Endothelial cell of umbilical vein (primary cell): ENCODE measurements around the gene ZNF423. TPM values are rescaled to one million over a fixed set of nuclear protein-coding genes. Genes with fewer than 3 reads are reported as not detected.

Source experiments
- BruUV-seq: library from RNA; stranded (reverse); fragments of 400-500 nt; replicated peaks from 2 replicates; lab custom pipeline; 2021; lab: Mats Ljungman, UMichigan
- CTCF ChIA-PET: fragments of 300-600, 350-600 bp; sonication (Branson Sonifier 250); formaldehyde crosslinking; loops from one replicate; lab custom pipeline; 2021; ENCODE audit warnings: antibody characterized with exemption, inconsistent platforms; lab: Charles Lee
- POLR2A ChIA-PET: fragments of 300-600, 350-600 bp; sonication (Branson Sonifier 250); formaldehyde crosslinking; loops from one replicate; lab custom pipeline; 2021; ENCODE audit warnings: antibody characterized with exemption, inconsistent platforms; lab: Charles Lee
- DNase-seq: peaks from one replicate; pipeline ENCODE4 v3.0.0-alpha.2; 2011; ENCODE audit warnings: low read depth, low spot score
- FAIRE-seq: peaks from 2 replicates; lab custom pipeline; 2011; peaks lifted over from hg19 to GRCh38; lab: Jason Lieb, UNC
- H2AFZ ChIP-seq: 2 replicates; pipeline ENCODE4 v1.6.0; 2012; ENCODE audit warnings: low read depth, low read length, control low read depth, inconsistent platforms
- H3K27ac ChIP-seq: 2 replicates; pipeline ENCODE4 v1.5.1; 2011; ENCODE audit warnings: low read depth, mild to moderate bottlenecking, control low read depth, low read length, moderate library complexity; ENCODE audit not compliant: insufficient read depth
- H3K27me3 ChIP-seq, 2 experiments: 2 replicates each; pipeline versions ENCODE4 v1.6.0 to v1.6.1; 2011; ENCODE audit warnings: low read length in 2 of 2, mixed read lengths in 1 of 2; ENCODE audit not compliant: control insufficient read depth in 2 of 2, insufficient read depth in 2 of 2
- H3K36me3 ChIP-seq, 2 experiments: 2 replicates in 1 of 2; 3 replicates in 1 of 2; pipeline ENCODE4 v1.5.1; 2011; ENCODE audit warnings: low read length in 2 of 2, mild to moderate bottlenecking in 1 of 2, moderate library complexity in 1 of 2; ENCODE audit not compliant: control insufficient read depth in 2 of 2, insufficient read depth in 2 of 2; ENCODE audit errors: extremely low read depth in 1 of 2
- H3K4me1 ChIP-seq: 3 replicates; pipeline ENCODE4 v1.5.1; 2011; ENCODE audit warnings: mild to moderate bottlenecking, low read length; ENCODE audit not compliant: control insufficient read depth, insufficient read depth; ENCODE audit errors: extremely low read depth
- H3K4me2 ChIP-seq: 2 replicates; pipeline ENCODE4 v1.6.1; 2011; ENCODE audit warnings: low read length, control low read depth, mixed read lengths; ENCODE audit not compliant: insufficient read depth
- H3K4me3 ChIP-seq, 3 experiments: fragments of 200-600 bp in 1 of 3; sonication (generic), shearing (Covaris generic) in 1 of 3; replicated peaks in 1 of 3; 2 replicates each; pipeline ENCODE4 v1.5.1; 2011 to 2016; ENCODE audit warnings: control low read depth in 3 of 3, low read length in 3 of 3, mild to moderate bottlenecking in 2 of 3, inconsistent platforms in 1 of 3, low read depth in 1 of 3, moderate library complexity in 1 of 3; ENCODE audit not compliant: insufficient read depth in 1 of 3
- H3K79me2 ChIP-seq: 2 replicates; pipeline ENCODE4 v1.6.0; 2012; ENCODE audit warnings: low read length, inconsistent platforms; ENCODE audit not compliant: control insufficient read depth, insufficient read depth
- H3K9ac ChIP-seq: replicated peaks from 2 replicates; pipeline ENCODE3; 2011; ENCODE audit warnings: low read length, control low read depth; ENCODE audit not compliant: insufficient read depth; ENCODE audit errors: extremely low read depth
- H3K9me1 ChIP-seq: replicated peaks from 3 replicates; pipeline ENCODE4 v1.6.0; 2011; ENCODE audit warnings: mild to moderate bottlenecking, low read length; ENCODE audit not compliant: control insufficient read depth, insufficient read depth; ENCODE audit errors: extremely low read depth
- H3K9me3 ChIP-seq: replicated peaks from 2 replicates; pipeline ENCODE4 v1.5.1; 2012; ENCODE audit warnings: low read length, inconsistent platforms; ENCODE audit not compliant: control insufficient read depth, insufficient read depth
- H4K20me1 ChIP-seq: replicated peaks from 2 replicates; pipeline ENCODE3; 2011; ENCODE audit warnings: mild to moderate bottlenecking, low read length; ENCODE audit not compliant: control insufficient read depth, insufficient read depth; ENCODE audit errors: extremely low read depth
- EZH2 ChIP-seq: IDR thresholded peaks from 2 replicates; pipeline ENCODE4 v1.6.1; 2012; ENCODE audit warnings: borderline replicate concordance, low read depth, mild to moderate bottlenecking, moderate library complexity, low read length, inconsistent platforms; ENCODE audit not compliant: severe bottlenecking
- FOS ChIP-seq: IDR thresholded peaks from 2 replicates; pipeline ENCODE4 v1.6.1; 2011; ENCODE audit warnings: mild to moderate bottlenecking, low read length, moderate library complexity, borderline replicate concordance; ENCODE audit not compliant: insufficient read depth
- GATA2 ChIP-seq: IDR thresholded peaks from 2 replicates; pipeline ENCODE4 v1.7.0; 2011; ENCODE audit warnings: low read depth, mild to moderate bottlenecking, moderate library complexity, mixed read lengths, low read length; ENCODE audit not compliant: insufficient read length, insufficient read depth
- JUN ChIP-seq: IDR thresholded peaks from 2 replicates; pipeline ENCODE4 v1.6.1; 2011; ENCODE audit warnings: borderline replicate concordance, low read depth; ENCODE audit not compliant: insufficient read length, insufficient read depth
- MYC ChIP-seq: IDR thresholded peaks from one replicate; pipeline ENCODE4 v1.6.1; 2011; ENCODE audit warnings: mild to moderate bottlenecking, low read depth, low read length
- POLR2A ChIP-seq: IDR thresholded peaks from 2 replicates; pipeline ENCODE4 v1.6.1; 2012; ENCODE audit warnings: low read depth, mild to moderate bottlenecking, control low read depth, low read length
- POLR2AphosphoS5 ChIP-seq: IDR thresholded peaks from 2 replicates; pipeline ENCODE4 v1.6.1; 2012; ENCODE audit warnings: low read depth, mild to moderate bottlenecking, control low read depth, low read length, moderate library complexity; ENCODE audit not compliant: insufficient read depth
- dilution Hi-C: fragments of 300-500 bp; cut with MboI; formaldehyde crosslinking; loops from one replicate; pipeline ENCODE4 v1.15.0; 2019; ENCODE audit warnings: low sequenced_read_pairs; ENCODE audit not compliant: extremely low pct_ligation_motif_present
- intact Hi-C: fragments of 100-400 bp; cut with micrococcal nuclease; formaldehyde crosslinking; loops from one replicate; pipeline ENCODE4 v1.10.0; 2022
- polyA plus RNA-seq, 4 experiments: library from polyadenylated mRNA; depleted of rRNA in 3 of 4; stranded (reverse) in 3 of 4; unstranded in 1 of 4; fragments of >200 nt; gene quantifications; 2 replicates each; pipeline versions ENCODE4 v1.2.1 to v1.2.3, GENCODE V29; 2011 to 2012; ENCODE audit warnings: missing spikeins in 1 of 4
- total RNA-seq: library from RNA; stranded (reverse); gene quantifications from 2 replicates; pipeline ENCODE4 v1.2.3, GENCODE V29; 2021
- TF ChIP-seq, protein P1 (sequence below), 2 donors: IDR thresholded peaks; 1 replicate in 1 of 2; 2 replicates in 1 of 2; pipeline ENCODE4 v1.5.1; 2011; ENCODE audit warnings: low read length in 2 of 2, mild to moderate bottlenecking in 2 of 2, moderate library complexity in 2 of 2, control low read depth in 1 of 2, inconsistent platforms in 1 of 2, low read depth in 1 of 2; ENCODE audit not compliant: insufficient read depth in 1 of 2; ENCODE audit errors: extremely low read depth in 1 of 2
- TF ChIP-seq, protein P2 (sequence below): IDR thresholded peaks from 2 replicates; pipeline ENCODE4 v1.6.1; 2011; ENCODE audit not compliant: insufficient read depth, insufficient read length

The ZNF423 gene
- total and polyA plus RNA-seq, 2 donors (not counting 3 experiments of a cell fraction or from before 2014, with no cell fraction given): 2.2 to 8.1 TPM

DNA sequence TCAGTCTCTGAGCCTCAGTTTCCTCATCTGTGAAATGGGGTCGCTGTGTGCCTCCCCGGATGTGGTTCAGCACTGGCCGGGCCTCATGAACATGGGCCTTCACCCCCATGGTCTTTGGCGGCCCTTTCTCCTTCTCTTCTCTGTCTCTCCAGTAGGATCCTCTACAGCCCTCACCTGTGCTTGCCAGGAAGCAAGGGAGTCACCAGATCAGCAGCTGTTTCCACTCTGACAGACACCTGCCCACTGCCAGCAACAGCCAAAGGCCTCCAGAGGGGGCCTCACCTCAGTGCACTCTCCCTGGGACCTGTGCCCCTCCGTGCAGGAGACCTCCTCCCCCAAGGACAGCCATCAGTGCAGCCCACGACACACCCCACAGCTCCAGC, 392.9 kb downstream of the ZNF423 start:
- no peaks in the 10 kb centered on the region for H3K9me1 ChIP-seq
- no peaks in the 10 kb centered on the region for H3K36me3 ChIP-seq
- H3K27ac ChIP-seq: no peak overlapping the region
- no peaks in the 10 kb centered on the region for H3K4me1 ChIP-seq
- ChIA-PET CTCF (no interaction called here), POLR2A (no interaction called here)
- H3K4me3 ChIP-seq: no peak overlapping the region
- H3K9ac ChIP-seq: no peak overlapping the region
- TF ChIP-seq MYC (no peak), EZH2 (no peak), GATA2 (no peak), POLR2AphosphoS5 (no peak), POLR2A (no peak), JUN (no peak), FOS (no peak)
- TF ChIP-seq, protein P1, sequence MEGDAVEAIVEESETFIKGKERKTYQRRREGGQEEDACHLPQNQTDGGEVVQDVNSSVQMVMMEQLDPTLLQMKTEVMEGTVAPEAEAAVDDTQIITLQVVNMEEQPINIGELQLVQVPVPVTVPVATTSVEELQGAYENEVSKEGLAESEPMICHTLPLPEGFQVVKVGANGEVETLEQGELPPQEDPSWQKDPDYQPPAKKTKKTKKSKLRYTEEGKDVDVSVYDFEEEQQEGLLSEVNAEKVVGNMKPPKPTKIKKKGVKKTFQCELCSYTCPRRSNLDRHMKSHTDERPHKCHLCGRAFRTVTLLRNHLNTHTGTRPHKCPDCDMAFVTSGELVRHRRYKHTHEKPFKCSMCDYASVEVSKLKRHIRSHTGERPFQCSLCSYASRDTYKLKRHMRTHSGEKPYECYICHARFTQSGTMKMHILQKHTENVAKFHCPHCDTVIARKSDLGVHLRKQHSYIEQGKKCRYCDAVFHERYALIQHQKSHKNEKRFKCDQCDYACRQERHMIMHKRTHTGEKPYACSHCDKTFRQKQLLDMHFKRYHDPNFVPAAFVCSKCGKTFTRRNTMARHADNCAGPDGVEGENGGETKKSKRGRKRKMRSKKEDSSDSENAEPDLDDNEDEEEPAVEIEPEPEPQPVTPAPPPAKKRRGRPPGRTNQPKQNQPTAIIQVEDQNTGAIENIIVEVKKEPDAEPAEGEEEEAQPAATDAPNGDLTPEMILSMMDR (IDR thresholded peaks at IDR 0.05; ENCODE audit: extremely low read depth in 1 of 2, insufficient read depth in 1 of 2, low read depth in 1 of 2, low read length in 2 of 2): no peak
- TF ChIP-seq, protein P2, sequence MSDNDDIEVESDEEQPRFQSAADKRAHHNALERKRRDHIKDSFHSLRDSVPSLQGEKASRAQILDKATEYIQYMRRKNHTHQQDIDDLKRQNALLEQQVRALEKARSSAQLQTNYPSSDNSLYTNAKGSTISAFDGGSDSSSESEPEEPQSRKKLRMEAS: no peak
- no peaks in the 10 kb centered on the region for H3K27me3 ChIP-seq
- no peak for FAIRE-seq
- H3K9me3 ChIP-seq: no peaks in the 10 kb centered on the region
- intact Hi-C loops: no loop called here
- H3K4me2 ChIP-seq: no peak overlapping the region
- no peak for DNase-seq
- no peak overlapping the region for H2AFZ ChIP-seq
- no TSS peak for BruUV-seq
- no peaks in the 10 kb centered on the region for H4K20me1 ChIP-seq
- dilution Hi-C loops: no loop called here
- H3K79me2 ChIP-seq: no peaks in the 10 kb centered on the region
